Fibroblast of skin of back (primary cell): ENCODE results near the gene RSU1.

Source experiments
- DNase-seq: peaks from one replicate; pipeline ENCODE4 v3.0.0-alpha.2; 2013

The RSU1 gene

GRCh38 chr10:16597656-16598055, 219.6 kb downstream of the RSU1 start:
- DNase-seq: no peak

- no peak for DNase-seq
These were observed 224.8 kb downstream of the RSU1 start for GRCh38 chr10:16592378-16592777.

- no peak for DNase-seq
These were observed 230.7 kb downstream of the RSU1 start for GRCh38 chr10:16586358-16587138.

- no peak for DNase-seq
These were observed 232.1 kb downstream of the RSU1 start for GRCh38 chr10:16585103-16585502.

- DNase-seq: peak; percentile 4
These were observed 233.8 kb downstream of the RSU1 start for GRCh38 chr10:16583382-16583781.

- no peak for DNase-seq
These were observed 236.0 kb downstream of the RSU1 start for GRCh38 chr10:16581202-16581601.

GRCh38 chr10:16570731-16571130, 246.5 kb downstream of the RSU1 start:
- DNase-seq: no peak

GRCh38 chr10:16566202-16566805, 250.9 kb downstream of the RSU1 start:
- no peak for DNase-seq

GRCh38 chr10:16565604-16566003, 251.6 kb downstream of the RSU1 start:
- no peak for DNase-seq

GRCh38 chr10:16562891-16563290, 254.3 kb downstream of the RSU1 start:
- peak; percentile 8 for DNase-seq

GRCh38 chr10:16559236-16559773, 257.9 kb downstream of the RSU1 start:
- DNase-seq: no peak

- DNase-seq: no peak
These were observed 269.3 kb downstream of the RSU1 start for GRCh38 chr10:16547973-16548372.

GRCh38 chr10:16545116-16545736, 272.0 kb downstream of the RSU1 start:
- DNase-seq: peak; percentile 36

- no peak for DNase-seq
These were observed 272.6 kb downstream of the RSU1 start for GRCh38 chr10:16544591-16544990.

GRCh38 chr10:16544099-16544498, 273.1 kb downstream of the RSU1 start:
- no peak for DNase-seq
